Liver (tissue), 9 donors: Measurements from ENCODE around the gene DPP6. TPM values are rescaled to one million over a fixed set of nuclear protein-coding genes. Genes with fewer than 3 reads are reported as not detected.

Source experiments
- DNase-seq: peaks from one replicate; pipeline ENCODE4 v3.0.0-alpha.2; 2017; ENCODE audit warnings: low spot score
- H3K27ac ChIP-seq, 2 donors: one replicate each; pipeline ENCODE4 v1.7.0; 2013; ENCODE audit warnings: inconsistent platforms in 2 of 2, low read length in 2 of 2, control low read depth in 1 of 2, low read depth in 1 of 2, mild to moderate bottlenecking in 1 of 2
- H3K27me3 ChIP-seq, 4 donors: one replicate each; pipeline versions ENCODE4 v1.6.1 to v1.7.0; 2013; ENCODE audit warnings: low read length in 3 of 4, inconsistent platforms in 1 of 4, mild to moderate bottlenecking in 1 of 4, moderate library complexity in 1 of 4; ENCODE audit not compliant: control insufficient read depth in 4 of 4, insufficient read depth in 4 of 4
- H3K36me3 ChIP-seq, 4 donors: one replicate each; pipeline versions ENCODE4 v1.6.1 to v1.7.0; 2013; ENCODE audit warnings: low read length in 3 of 4, mild to moderate bottlenecking in 3 of 4, low read depth in 1 of 4, moderate library complexity in 1 of 4; ENCODE audit not compliant: control insufficient read depth in 4 of 4, insufficient read depth in 3 of 4
- H3K4me1 ChIP-seq, 4 donors: one replicate each; pipeline versions ENCODE4 v1.6.1 to v1.7.0; 2013; ENCODE audit warnings: low read length in 3 of 4, mild to moderate bottlenecking in 3 of 4, moderate library complexity in 1 of 4; ENCODE audit not compliant: control insufficient read depth in 4 of 4, insufficient read depth in 4 of 4
- H3K4me3 ChIP-seq, 3 donors: one replicate each; pipeline versions ENCODE4 v1.6.1 to v1.7.0; 2013; ENCODE audit warnings: low read length in 3 of 3, control low read depth in 1 of 3, low read depth in 1 of 3, mild to moderate bottlenecking in 1 of 3
- H3K9ac ChIP-seq, 2 donors: one replicate each; pipeline ENCODE4 v1.7.0; 2013; ENCODE audit warnings: low read length in 2 of 2, mild to moderate bottlenecking in 2 of 2, moderate library complexity in 2 of 2, control low read depth in 1 of 2, low read depth in 1 of 2
- H3K9me3 ChIP-seq, 4 donors: one replicate each; pipeline versions ENCODE4 v1.6.1 to v1.7.0; 2013; ENCODE audit warnings: low read length in 3 of 4; ENCODE audit not compliant: control insufficient read depth in 4 of 4
- CTCF ChIP-seq: fragments of 150-350 bp; IDR thresholded peaks from 2 replicates; pipeline ENCODE4 v1.5.1; 2017; ENCODE audit warnings: improper control_type of control experiment, low read depth, low read length; ENCODE audit not compliant: missing input control
- EGR1 ChIP-seq, 2 donors: IDR thresholded peaks; 2 replicates each; pipeline ENCODE4 v1.6.1; 2016 to 2018; ENCODE audit warnings: antibody characterized with exemption in 2 of 2, low read depth in 2 of 2
- FOXA2 ChIP-seq: IDR thresholded peaks from 2 replicates; pipeline ENCODE4 v1.6.1; 2016; ENCODE audit warnings: antibody characterized with exemption
- GABPA ChIP-seq, 2 donors: IDR thresholded peaks in 1 of 2; conservative IDR thresholded peaks in 1 of 2; 2 replicates each; pipeline ENCODE4 v1.6.1; 2016; ENCODE audit warnings: antibody characterized with exemption in 2 of 2, mild to moderate bottlenecking in 1 of 2, moderate library complexity in 1 of 2
- HNF4A ChIP-seq, 2 donors: conservative IDR thresholded peaks; 2 replicates each; pipeline ENCODE4 v1.6.1; 2016; ENCODE audit warnings: antibody characterized with exemption in 2 of 2, mild to moderate bottlenecking in 2 of 2
- HNF4G ChIP-seq: IDR thresholded peaks from 2 replicates; pipeline ENCODE4 v1.6.1; 2016; ENCODE audit warnings: antibody characterized with exemption
- JUND ChIP-seq, 2 donors: IDR thresholded peaks; 2 replicates each; pipeline ENCODE4 v1.6.1; 2016; ENCODE audit warnings: antibody characterized with exemption in 2 of 2
- NR2F2 ChIP-seq: IDR thresholded peaks from 2 replicates; pipeline ENCODE4 v1.6.1; 2016; ENCODE audit warnings: antibody characterized with exemption
- RAD21 ChIP-seq, 2 donors: IDR thresholded peaks; 2 replicates each; pipeline ENCODE4 v1.6.1; 2016; ENCODE audit warnings: antibody characterized with exemption in 2 of 2, mild to moderate bottlenecking in 2 of 2
- REST ChIP-seq: IDR thresholded peaks from 2 replicates; pipeline ENCODE4 v1.6.1; 2016; ENCODE audit warnings: antibody characterized with exemption, mild to moderate bottlenecking
- RXRA ChIP-seq, 2 donors: IDR thresholded peaks; 2 replicates each; pipeline ENCODE4 v1.6.1; 2017 to 2018; ENCODE audit warnings: antibody characterized with exemption in 2 of 2, mild to moderate bottlenecking in 1 of 2
- SP1 ChIP-seq: IDR thresholded peaks from 2 replicates; pipeline ENCODE4 v1.6.1; 2018; ENCODE audit warnings: antibody characterized with exemption, mild to moderate bottlenecking
- TAF1 ChIP-seq: conservative IDR thresholded peaks from 2 replicates; pipeline ENCODE4 v1.6.1; 2016; ENCODE audit warnings: antibody characterized with exemption, mild to moderate bottlenecking
- YY1 ChIP-seq: IDR thresholded peaks from 2 replicates; pipeline ENCODE4 v1.6.1; 2016; ENCODE audit warnings: antibody characterized with exemption, mild to moderate bottlenecking
- WGBS: extraction: QIAGEN DNeasy Blood & Tissue Kit; methylation state at CpG from one replicate; pipeline ENCODE4 v1.1.7; 2013; 5-methylcytosine and 5-hydroxymethylcytosine counted together
- polyA plus RNA-seq, 2 donors: library from polyadenylated mRNA; stranded (reverse) in 1 of 2; unstranded in 1 of 2; fragments of 200-250 nt in 1 of 2; fragments of >200 nt in 1 of 2; fragmentation: Nextera tagmentation in 1 of 2; extraction: Ambion mirVana in 1 of 2; gene quantifications; one replicate each; pipeline versions ENCODE4 v1.2.1 to v1.2.3, GENCODE V29; 2013 to 2015
- total RNA-seq, 2 donors: library from RNA; depleted of rRNA; stranded (reverse); fragments of >200 nt; gene quantifications; one replicate each; pipeline ENCODE4 v1.2.3, GENCODE V29; 2014
- TF ChIP-seq, protein P1 (sequence below): IDR thresholded peaks from 2 replicates; pipeline ENCODE4 v1.6.1; 2016; ENCODE audit warnings: antibody characterized with exemption
- TF ChIP-seq, protein P2 (sequence below): IDR thresholded peaks from 2 replicates; pipeline ENCODE4 v1.6.1; 2016; ENCODE audit warnings: antibody characterized with exemption
- TF ChIP-seq, protein P3 (sequence below): IDR thresholded peaks from 2 replicates; pipeline ENCODE4 v1.6.1; 2016; ENCODE audit warnings: antibody characterized with exemption
- donor health status: healthy.
- donor health status: healthy.
- donor health status: healthy.
- donor health status: healthy.
- donor health status: healthy.

Gene DPP6
- total and polyA plus RNA-seq, 4 donors, result 0.01 TPM; not detected in 3

DNA sequence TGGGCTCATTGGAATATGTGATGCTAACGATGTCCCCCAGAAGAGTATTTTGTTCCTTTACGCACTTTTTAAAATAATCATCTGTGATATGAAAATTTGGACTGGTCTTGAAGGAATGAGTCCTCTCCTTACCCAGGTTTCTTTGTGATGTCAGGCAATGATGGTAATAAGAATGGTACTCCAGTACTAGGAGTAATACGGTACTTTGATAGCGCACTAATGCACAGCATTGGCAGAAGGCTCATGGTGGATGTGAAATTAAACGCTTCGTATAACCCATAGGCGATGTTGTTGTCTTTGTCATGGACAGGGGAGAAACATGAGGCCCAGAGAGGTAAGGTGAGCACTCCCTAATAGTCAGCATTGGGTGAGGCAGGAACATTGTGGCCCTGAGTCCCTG lies 125.4 kb downstream of the DPP6 start:
- H3K4me3 ChIP-seq, result no peak overlapping the region
- H3K36me3 ChIP-seq, result no peaks in the 10 kb centered on the region
- no peak overlapping the region for H3K9ac ChIP-seq
- no peak for DNase-seq
- WGBS, result 84% methylated on average over 7 of the region's 7 CpGs
- TF ChIP-seq RXRA (IDR thresholded peaks at IDR 0.05) (no peak), TAF1 (no peak), SP1 (no peak), YY1 (no peak), REST (no peak), NR2F2 (no peak), HNF4A (conservative IDR thresholded peaks at IDR 0.05) (no peak), JUND (IDR thresholded peaks at IDR 0.05) (no peak), RAD21 (IDR thresholded peaks at IDR 0.05) (no peak), GABPA (IDR thresholded peaks at IDR 0.05 in 1 of 2, conservative IDR thresholded peaks at IDR 0.05 in 1 of 2) (no peak), EGR1 (IDR thresholded peaks at IDR 0.05; ENCODE audit: low read depth in 2 of 2) (no peak)
- TF ChIP-seq, protein P1, sequence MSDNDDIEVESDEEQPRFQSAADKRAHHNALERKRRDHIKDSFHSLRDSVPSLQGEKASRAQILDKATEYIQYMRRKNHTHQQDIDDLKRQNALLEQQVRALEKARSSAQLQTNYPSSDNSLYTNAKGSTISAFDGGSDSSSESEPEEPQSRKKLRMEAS, result no peak
- TF ChIP-seq, protein P2, sequence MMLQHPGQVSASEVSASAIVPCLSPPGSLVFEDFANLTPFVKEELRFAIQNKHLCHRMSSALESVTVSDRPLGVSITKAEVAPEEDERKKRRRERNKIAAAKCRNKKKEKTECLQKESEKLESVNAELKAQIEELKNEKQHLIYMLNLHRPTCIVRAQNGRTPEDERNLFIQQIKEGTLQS, result no peak
- TF ChIP-seq, protein P3, sequence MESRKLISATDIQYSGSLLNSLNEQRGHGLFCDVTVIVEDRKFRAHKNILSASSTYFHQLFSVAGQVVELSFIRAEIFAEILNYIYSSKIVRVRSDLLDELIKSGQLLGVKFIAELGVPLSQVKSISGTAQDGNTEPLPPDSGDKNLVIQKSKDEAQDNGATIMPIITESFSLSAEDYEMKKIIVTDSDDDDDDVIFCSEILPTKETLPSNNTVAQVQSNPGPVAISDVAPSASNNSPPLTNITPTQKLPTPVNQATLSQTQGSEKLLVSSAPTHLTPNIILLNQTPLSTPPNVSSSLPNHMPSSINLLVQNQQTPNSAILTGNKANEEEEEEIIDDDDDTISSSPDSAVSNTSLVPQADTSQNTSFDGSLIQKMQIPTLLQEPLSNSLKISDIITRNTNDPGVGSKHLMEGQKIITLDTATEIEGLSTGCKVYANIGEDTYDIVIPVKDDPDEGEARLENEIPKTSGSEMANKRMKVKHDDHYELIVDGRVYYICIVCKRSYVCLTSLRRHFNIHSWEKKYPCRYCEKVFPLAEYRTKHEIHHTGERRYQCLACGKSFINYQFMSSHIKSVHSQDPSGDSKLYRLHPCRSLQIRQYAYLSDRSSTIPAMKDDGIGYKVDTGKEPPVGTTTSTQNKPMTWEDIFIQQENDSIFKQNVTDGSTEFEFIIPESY, result no peak
- H3K4me1 ChIP-seq, result no peaks in the 10 kb centered on the region
- H3K27me3 ChIP-seq, result peaks cover 0 to 5% (median under 1%) of the 10 kb centered on the region in 4 donors
- no peaks in the 10 kb centered on the region for H3K9me3 ChIP-seq
- no peak overlapping the region for H3K27ac ChIP-seq

GRCh38 chr7:154178895-154179294 lies 126.7 kb downstream of the DPP6 start:
- H3K27ac ChIP-seq, result no peak overlapping the region
- H3K9ac ChIP-seq, result no peak overlapping the region
- no peak for DNase-seq
- no peaks in the 10 kb centered on the region for H3K36me3 ChIP-seq
- H3K9me3 ChIP-seq, result no peaks in the 10 kb centered on the region
- no peak overlapping the region for H3K4me3 ChIP-seq
- TF ChIP-seq EGR1 (IDR thresholded peaks at IDR 0.05; ENCODE audit: low read depth in 2 of 2) (no peak), TAF1 (no peak), SP1 (no peak), RXRA (IDR thresholded peaks at IDR 0.05) (no peak), GABPA (IDR thresholded peaks at IDR 0.05 in 1 of 2, conservative IDR thresholded peaks at IDR 0.05 in 1 of 2) (no peak), CTCF (no peak), YY1 (no peak), HNF4G (no peak), RAD21 (IDR thresholded peaks at IDR 0.05) (no peak), FOXA2 (no peak), NR2F2 (no peak)
- TF ChIP-seq, protein P2, result no peak
- TF ChIP-seq, protein P1, result no peak
- TF ChIP-seq, protein P3, result no peak
- H3K4me1 ChIP-seq, result no peaks in the 10 kb centered on the region
- H3K27me3 ChIP-seq, result peaks cover 0 to 5% (median under 1%) of the 10 kb centered on the region in 4 donors
